DOHH2 (cell line): ENCODE measurements around the gene CCDC40.
"Not testable (repeated sequence)": the region's sequence is repeated elsewhere in the genome, so short reads cannot be mapped to it uniquely, and the experiment has no call there.

ENCODE experiments used
- CTCF ChIP-seq: fragments of 200-600 bp; sonication (generic); IDR thresholded peaks from one replicate; pipeline ENCODE4 v1.5.1; 2014; ENCODE audit warnings: antibody characterized with exemption, mild to moderate bottlenecking, low read depth, low read length; ENCODE audit not compliant: poor library complexity, severe bottlenecking
- EZH2phosphoT487 ChIP-seq: fragments of 200-600 bp; sonication (generic); IDR thresholded peaks from 2 replicates; pipeline ENCODE4 v1.6.1; 2017; ENCODE audit warnings: borderline replicate concordance, mild to moderate bottlenecking, antibody characterized with exemption, low read length, moderate library complexity, mixed read lengths

GRCh38 chr17:79994228-79994569 is 42.2 kb upstream of the CCDC40 start:
- TF ChIP-seq CTCF, EZH2phosphoT487: not testable (repeated sequence)
